HEK293 (cell line): ENCODE data around the gene PLCB1.

Source experiments
- ATF2 ChIP-seq: fragments of 450-650 bp; formaldehyde crosslinking; IDR thresholded peaks from 2 replicates; pipeline ENCODE4 v1.5.1; 2016; ENCODE audit warnings: missing biosample characterization, missing genetic modification characterization, low read depth
- CTCF ChIP-seq: fragments of 450-650 bp; formaldehyde crosslinking; IDR thresholded peaks from 2 replicates; pipeline ENCODE4 v1.5.1; 2016; ENCODE audit warnings: missing biosample characterization, missing genetic modification characterization
- HOXA7 ChIP-seq: sonication (generic); formaldehyde crosslinking; IDR thresholded peaks from 2 replicates; pipeline ENCODE4 v1.8.1; 2022; ENCODE audit warnings: missing genetic modification reagents, borderline replicate concordance
- KLF1 ChIP-seq: fragments of 450-650 bp; formaldehyde crosslinking; IDR thresholded peaks from 2 replicates; pipeline ENCODE4 v1.5.1; 2016; ENCODE audit warnings: missing biosample characterization, missing genetic modification characterization
- MEIS1 ChIP-seq: sonication (generic); formaldehyde crosslinking; IDR thresholded peaks from 2 replicates; pipeline ENCODE4 v1.8.1; 2022; ENCODE audit warnings: missing genetic modification reagents, mild to moderate bottlenecking, borderline replicate concordance
- MYNN ChIP-seq: fragments of 450-650 bp; formaldehyde crosslinking; IDR thresholded peaks from 2 replicates; pipeline ENCODE4 v1.5.1; 2016; ENCODE audit warnings: missing biosample characterization, missing genetic modification characterization, borderline replicate concordance
- ZBTB26 ChIP-seq: fragments of 450-650 bp; formaldehyde crosslinking; optimal IDR thresholded peaks from 2 replicates; pipeline ENCODE3; 2016; ENCODE audit warnings: missing biosample characterization, mild to moderate bottlenecking, missing genetic modification characterization
- ZSCAN4 ChIP-seq: fragments of 450-650 bp; formaldehyde crosslinking; IDR thresholded peaks from 2 replicates; pipeline ENCODE4 v1.5.1; 2017; ENCODE audit warnings: missing biosample characterization, missing genetic modification characterization

- no peak for TF ChIP-seq CTCF
- no peak for TF ChIP-seq KLF1 (tag by site-specific recombination)
- no peak for TF ChIP-seq ZSCAN4
- TF ChIP-seq MEIS1 (CRISPR knock-in tag) = no peak
- TF ChIP-seq ATF2 (tag by site-specific recombination) = no peak
- no peak for TF ChIP-seq ZBTB26 (tag by site-specific recombination)
- TF ChIP-seq HOXA7 = no peak
- no peak for TF ChIP-seq MYNN (tag by site-specific recombination)
Observed at GRCh38 chr20:8735014-8735413, 602.9 kb downstream of the PLCB1 start.
